ENCODE measurements around the gene MAOA. TPM values are rescaled to one million over a fixed set of nuclear protein-coding genes. Genes with fewer than 3 reads are reported as not detected.

MAOA gene
- total RNA-seq, 1 donor: 4.7 TPM

DNA sequence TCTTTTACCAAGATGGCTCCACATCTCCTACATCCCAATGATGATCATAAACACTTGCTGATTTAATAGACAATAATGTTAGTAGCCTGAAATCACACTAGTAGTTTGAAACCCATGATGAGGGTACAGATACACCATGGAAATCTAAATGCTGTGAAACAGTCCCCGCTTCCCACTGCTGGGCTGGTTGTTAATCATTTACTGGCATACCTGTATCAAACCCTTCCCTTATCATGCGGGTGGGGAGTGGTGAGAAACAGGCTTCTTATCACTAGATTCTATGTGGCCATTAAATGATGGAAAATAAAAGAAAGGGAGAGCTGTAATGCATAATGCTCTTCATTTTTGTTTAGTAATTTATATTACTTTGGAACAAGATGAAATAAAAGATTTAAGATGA is 21.9 kb downstream of the MAOA start:
- no peak for DNase-seq (ENCODE audit: low read depth)
- TF ChIP-seq, protein P1, sequence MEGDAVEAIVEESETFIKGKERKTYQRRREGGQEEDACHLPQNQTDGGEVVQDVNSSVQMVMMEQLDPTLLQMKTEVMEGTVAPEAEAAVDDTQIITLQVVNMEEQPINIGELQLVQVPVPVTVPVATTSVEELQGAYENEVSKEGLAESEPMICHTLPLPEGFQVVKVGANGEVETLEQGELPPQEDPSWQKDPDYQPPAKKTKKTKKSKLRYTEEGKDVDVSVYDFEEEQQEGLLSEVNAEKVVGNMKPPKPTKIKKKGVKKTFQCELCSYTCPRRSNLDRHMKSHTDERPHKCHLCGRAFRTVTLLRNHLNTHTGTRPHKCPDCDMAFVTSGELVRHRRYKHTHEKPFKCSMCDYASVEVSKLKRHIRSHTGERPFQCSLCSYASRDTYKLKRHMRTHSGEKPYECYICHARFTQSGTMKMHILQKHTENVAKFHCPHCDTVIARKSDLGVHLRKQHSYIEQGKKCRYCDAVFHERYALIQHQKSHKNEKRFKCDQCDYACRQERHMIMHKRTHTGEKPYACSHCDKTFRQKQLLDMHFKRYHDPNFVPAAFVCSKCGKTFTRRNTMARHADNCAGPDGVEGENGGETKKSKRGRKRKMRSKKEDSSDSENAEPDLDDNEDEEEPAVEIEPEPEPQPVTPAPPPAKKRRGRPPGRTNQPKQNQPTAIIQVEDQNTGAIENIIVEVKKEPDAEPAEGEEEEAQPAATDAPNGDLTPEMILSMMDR (IDR thresholded peaks at IDR 0.05; ENCODE audit: insufficient read depth, low read length): no peak
- H3K4me3 ChIP-seq (ENCODE audit: low read depth, low read length): no peak overlapping the region

DNA sequence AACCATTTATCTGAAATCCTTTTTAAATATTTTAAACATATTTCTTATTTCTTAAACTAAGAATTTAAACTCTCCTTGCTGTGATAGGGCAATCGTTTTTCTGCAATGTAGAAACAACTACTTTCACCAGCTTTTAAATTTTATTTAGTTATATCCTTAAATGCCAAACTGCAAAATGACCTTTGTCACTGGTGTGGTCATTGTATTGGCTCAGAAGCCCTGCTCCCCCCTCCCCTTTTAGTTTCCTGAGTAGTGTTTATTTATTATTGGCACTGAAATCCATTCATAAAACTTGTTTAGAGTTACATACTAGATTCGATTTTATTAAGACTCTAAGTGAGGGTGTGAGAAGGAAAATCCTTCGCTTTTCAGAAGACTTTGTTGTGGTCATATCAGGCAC is 23.0 kb downstream of the MAOA start:
- no peak for DNase-seq (ENCODE audit: low read depth)
- TF ChIP-seq, protein P1 (IDR thresholded peaks at IDR 0.05; ENCODE audit: insufficient read depth, low read length): no peak
- H3K4me3 ChIP-seq (ENCODE audit: low read depth, low read length): no peak overlapping the region

DNA sequence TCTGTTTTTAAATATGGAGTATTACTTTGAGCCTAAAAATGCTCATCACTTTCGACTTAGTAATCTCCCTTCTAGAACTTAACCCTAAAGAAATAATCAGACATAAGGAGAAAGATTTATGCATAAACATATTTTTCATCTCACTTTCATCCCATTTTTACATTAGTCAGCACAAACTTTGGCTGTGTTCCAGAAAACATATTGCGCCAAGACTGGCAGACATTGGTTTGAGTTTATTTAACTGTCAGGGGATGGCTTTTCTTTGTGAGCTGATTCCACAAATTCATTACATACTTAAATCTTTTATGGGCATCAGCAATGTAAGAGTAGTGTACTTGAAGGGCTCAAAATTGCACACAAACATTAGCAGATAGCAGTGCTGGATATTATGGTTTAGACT is 23.7 kb downstream of the MAOA start:
- H3K4me3 ChIP-seq (ENCODE audit: low read depth, low read length): no peak overlapping the region
- TF ChIP-seq, protein P1 (IDR thresholded peaks at IDR 0.05; ENCODE audit: insufficient read depth, low read length): no peak
- peak; percentile 36 for DNase-seq (ENCODE audit: low read depth)

DNA sequence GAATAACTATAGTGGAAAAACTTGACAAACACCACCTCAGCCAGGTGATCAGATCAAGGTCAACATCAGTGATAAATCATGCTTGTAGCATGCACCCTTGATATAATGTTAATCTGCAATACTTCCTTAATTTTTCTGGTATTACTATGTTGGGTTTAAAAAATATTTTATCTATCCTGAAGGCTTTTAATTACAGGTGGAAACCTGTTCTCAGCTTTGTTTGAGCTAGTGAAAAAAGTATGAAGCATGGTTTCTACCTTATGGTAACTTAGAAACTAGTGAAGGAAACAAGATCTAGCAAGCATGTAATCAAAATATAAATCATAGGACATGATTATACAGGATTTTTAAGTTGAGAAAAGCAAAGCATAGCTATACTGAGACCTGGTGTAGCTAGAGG is 26.6 kb downstream of the MAOA start:
- no peak for DNase-seq (ENCODE audit: low read depth)
- no peak overlapping the region for H3K4me3 ChIP-seq (ENCODE audit: low read depth, low read length)
- TF ChIP-seq, protein P1 (IDR thresholded peaks at IDR 0.05; ENCODE audit: insufficient read depth, low read length): no peak

DNA sequence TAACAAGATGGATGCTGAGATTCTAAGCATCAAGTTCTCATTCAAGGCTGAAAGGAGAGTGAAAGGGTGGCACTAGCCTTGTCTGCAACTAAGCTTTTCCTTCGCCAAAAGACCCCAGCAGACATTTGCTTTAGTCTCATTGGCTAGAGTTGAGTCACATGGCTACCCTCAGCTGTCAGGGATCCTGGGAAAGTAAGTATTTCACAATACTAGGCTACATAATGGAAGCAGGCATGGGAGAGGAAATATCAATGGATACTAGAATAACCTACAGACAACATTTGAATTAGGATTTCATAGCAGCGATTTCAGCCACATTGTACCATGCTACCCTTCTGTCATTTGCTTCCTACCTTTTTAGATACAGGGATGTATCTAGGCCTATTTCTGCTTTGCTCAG is 29.1 kb downstream of the MAOA start:
- no peak overlapping the region for H3K4me3 ChIP-seq (ENCODE audit: low read depth, low read length)
- TF ChIP-seq, protein P1 (IDR thresholded peaks at IDR 0.05; ENCODE audit: insufficient read depth, low read length): no peak
- DNase-seq (ENCODE audit: low read depth): no peak

DNA sequence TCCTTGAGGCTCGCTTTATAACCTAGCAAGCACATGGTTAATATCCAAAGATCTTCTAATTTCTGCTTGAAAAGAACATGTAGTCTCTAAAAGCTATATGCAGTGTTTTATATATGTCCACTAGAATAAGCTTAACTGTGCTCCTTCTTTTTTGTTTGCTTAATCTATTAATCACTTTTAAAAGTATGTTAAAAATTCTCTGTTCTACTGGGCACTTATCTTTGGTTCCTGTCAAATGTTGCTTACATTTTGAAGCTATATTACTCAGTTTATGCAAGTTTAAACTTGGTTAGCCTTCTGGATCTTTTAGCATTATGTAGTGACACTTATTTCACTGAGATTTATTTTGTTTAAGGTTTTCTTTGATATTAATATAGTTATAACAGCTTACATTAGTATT is 32.5 kb downstream of the MAOA start:
- TF ChIP-seq, protein P1 (IDR thresholded peaks at IDR 0.05; ENCODE audit: insufficient read depth, low read length): no peak
- no peak for DNase-seq (ENCODE audit: low read depth)
- no peak overlapping the region for H3K4me3 ChIP-seq (ENCODE audit: low read depth, low read length)

DNA sequence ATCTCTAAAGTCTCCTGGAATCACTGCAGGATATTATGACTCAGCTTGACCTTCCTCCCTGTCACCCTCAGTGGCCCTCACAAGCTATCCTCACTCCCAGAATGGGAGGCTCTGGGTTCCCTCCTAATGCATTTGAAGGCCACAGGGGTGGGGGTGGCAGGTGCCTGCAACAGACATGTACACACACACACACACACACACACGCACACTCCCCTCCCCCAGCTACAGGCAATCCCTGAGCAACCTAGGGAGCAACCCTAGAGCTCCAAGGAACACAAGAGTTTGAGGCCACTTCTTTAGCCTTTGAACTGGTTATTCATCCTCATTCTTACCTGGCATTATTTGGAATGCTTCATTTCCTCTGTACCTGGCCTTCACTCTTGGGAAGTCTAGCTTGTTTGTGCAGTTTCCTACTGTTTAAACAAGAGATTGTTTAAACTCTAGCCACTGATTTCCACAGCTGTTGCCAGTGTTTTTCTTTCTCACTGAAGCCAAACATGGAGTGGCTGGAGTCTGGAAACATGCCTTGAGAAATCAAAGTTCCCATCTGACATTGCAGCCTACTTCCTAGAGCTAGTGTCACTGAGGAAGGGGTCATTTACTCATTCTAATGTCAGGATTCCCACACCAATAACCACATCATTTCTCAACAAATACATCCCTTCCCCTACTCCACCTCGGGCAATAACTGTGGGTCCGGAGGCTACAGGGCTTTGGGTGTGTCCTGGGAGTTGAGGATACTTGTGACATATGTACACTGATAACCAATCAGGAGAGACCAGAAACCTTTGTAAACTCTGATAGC is 37.7 kb downstream of the MAOA start:
- no peak overlapping the region for H3K4me3 ChIP-seq (ENCODE audit: low read depth, low read length)
- TF ChIP-seq, protein P1 (IDR thresholded peaks at IDR 0.05; ENCODE audit: insufficient read depth, low read length): no peak
- no peak for DNase-seq (ENCODE audit: low read depth)
